Lower leg skin (tissue), 3 donors: ENCODE results near the gene RYK.

Experiments
- CTCF ChIP-seq, 3 donors: fragments of 450-650 bp; IDR thresholded peaks; one replicate each; pipeline ENCODE4 v1.5.1; 2016; ENCODE audit warnings: antibody characterized with exemption in 3 of 3, mild to moderate bottlenecking in 3 of 3, moderate library complexity in 2 of 3
- POLR2A ChIP-seq, 2 donors: fragments of 450-650 bp; IDR thresholded peaks; one replicate each; pipeline ENCODE4 v1.6.1; 2016 to 2017; ENCODE audit warnings: antibody characterized with exemption in 2 of 2, mild to moderate bottlenecking in 1 of 2, moderate library complexity in 1 of 2

DNA sequence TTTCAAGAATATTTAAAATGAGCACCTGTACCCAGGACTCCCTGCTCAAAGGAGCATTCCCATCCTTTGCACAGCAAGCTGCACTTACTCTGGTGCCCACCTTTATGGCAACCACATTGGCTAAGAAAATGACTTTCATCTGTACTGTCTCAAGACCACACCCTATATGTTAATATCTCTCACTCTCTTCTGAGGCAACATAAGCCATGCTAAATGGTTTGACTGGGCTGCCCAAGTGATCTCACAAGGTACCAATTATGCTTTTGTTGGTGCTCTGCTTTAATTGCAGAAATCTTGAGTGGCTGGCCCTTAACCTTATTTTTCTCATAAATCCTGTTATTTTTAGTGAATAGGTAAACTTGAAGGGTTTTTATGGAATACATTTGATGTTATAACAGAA is 17.7 kb downstream of the RYK start:
- TF ChIP-seq CTCF (IDR thresholded peaks at IDR 0.05), result no peak
- TF ChIP-seq POLR2A (IDR thresholded peaks at IDR 0.05), result no peak
